ENCODE data around the gene DEGS1.

DNA sequence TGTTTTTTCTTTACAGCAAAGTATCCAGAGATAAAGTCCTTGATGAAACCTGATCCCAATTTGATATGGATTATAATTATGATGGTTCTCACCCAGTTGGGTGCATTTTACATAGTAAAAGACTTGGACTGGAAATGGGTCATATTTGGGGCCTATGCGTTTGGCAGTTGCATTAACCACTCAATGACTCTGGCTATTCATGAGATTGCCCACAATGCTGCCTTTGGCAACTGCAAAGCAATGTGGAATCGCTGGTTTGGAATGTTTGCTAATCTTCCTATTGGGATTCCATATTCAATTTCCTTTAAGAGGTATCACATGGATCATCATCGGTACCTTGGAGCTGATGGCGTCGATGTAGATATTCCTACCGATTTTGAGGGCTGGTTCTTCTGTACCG, 6.5 kb downstream of the DEGS1 start:
- TF ChIP-seq CTCF (IDR thresholded peaks at IDR 0.05) (no peak), POLR2AphosphoS5 (IDR thresholded peaks at IDR 0.05) (no peak), POLR2A (IDR thresholded peaks at IDR 0.05) (no peak), EP300 (IDR thresholded peaks at IDR 0.05; ENCODE audit: low read depth) (no peak)
